Measurements from ENCODE around the gene SCN5A.

- TF ChIP-seq CTCF (IDR thresholded peaks at IDR 0.05) = no peak
- no peak for TF ChIP-seq POLR2A (IDR thresholded peaks at IDR 0.05; ENCODE audit: low read depth)
These were observed 107.7 kb downstream of the SCN5A start for GRCh38 chr3:38541806-38542205.
